Measurements from ENCODE around the gene CYB561D2. TPM values are rescaled to one million over a fixed set of nuclear protein-coding genes. Genes with fewer than 3 reads are reported as not detected.

CYB561D2 gene
- total and polyA plus RNA-seq, 10 of the 15 experiments (the other 5 are each of a cell fraction or from before 2014, with no cell fraction given): 7.6 to 39.2 (median 18.8) TPM

- TF ChIP-seq DPF2 (IDR thresholded peaks at IDR 0.05) (0 out of 2 replicates have a peak, but pooled peaks have one; percentile 57), PAX8 (IDR thresholded peaks at IDR 0.05) (no peak), CBX3 (IDR thresholded peaks at IDR 0.05; ENCODE audit: borderline replicate concordance, low read depth) (no peak), CREB1 (IDR thresholded peaks at IDR 0.05; ENCODE audit: low read depth) (peak; percentile 92), ZNF207 (IDR thresholded peaks at IDR 0.05; ENCODE audit: borderline replicate concordance) (no peak; the same call in 1 of the 2 replicates), JUND (IDR thresholded peaks at IDR 0.05; ENCODE audit: low read depth, low read length) (no peak), IRF5 (IDR thresholded peaks at IDR 0.05; ENCODE audit: borderline replicate concordance) (no peak), SMAD5 (IDR thresholded peaks at IDR 0.05; ENCODE audit: low read depth) (peak; percentile 55; the same call in 1 of the 2 replicates), MAX (IDR thresholded peaks at IDR 0.05; ENCODE audit: low read depth, low read length) (peak; percentile 81), BMI1 (IDR thresholded peaks at IDR 0.05; ENCODE audit: borderline replicate concordance) (peak; percentile 44; the same call in 1 of the 2 replicates), ATF7 (IDR thresholded peaks at IDR 0.05; ENCODE audit: low read depth) (no peak), CTCF (IDR thresholded peaks at IDR 0.05 in 2 of 3, conservative IDR thresholded peaks at IDR 0.05 in 1 of 3; ENCODE audit: control insufficient read depth in 2 of 3, extremely low read depth in 1 of 3, insufficient read depth in 1 of 3, low read depth in 3 of 3, low read length in 3 of 3) (no peak), TCF12 (IDR thresholded peaks at IDR 0.05; ENCODE audit: low read depth, low read length) (no peak; the same call in 1 of the 2 replicates), TARDBP (IDR thresholded peaks at IDR 0.05; ENCODE audit: borderline replicate concordance) (no peak), ETV6 (conservative IDR thresholded peaks at IDR 0.05 in 1 of 2, IDR thresholded peaks at IDR 0.05 in 1 of 2; ENCODE audit: borderline replicate concordance in 1 of 2, low read depth in 1 of 2) (no peak), SRF (IDR thresholded peaks at IDR 0.05; ENCODE audit: low read depth in 2 of 2, low read length in 2 of 2) (no peak; a peak in 1 of 4 replicates), USF1 (IDR thresholded peaks at IDR 0.05; ENCODE audit: borderline replicate concordance, extremely low read length, insufficient read depth, low read depth, low read length) (no peak), ZBED1 (IDR thresholded peaks at IDR 0.05; ENCODE audit: borderline replicate concordance) (no peak), POLR2AphosphoS5 (IDR thresholded peaks at IDR 0.05; ENCODE audit: low read length) (peak; percentile 79), SUZ12 (IDR thresholded peaks at IDR 0.05; ENCODE audit: unreplicated experiment) (no peak), CHD4 (IDR thresholded peaks at IDR 0.05) (no peak)
- TF ChIP-seq, protein P1, sequence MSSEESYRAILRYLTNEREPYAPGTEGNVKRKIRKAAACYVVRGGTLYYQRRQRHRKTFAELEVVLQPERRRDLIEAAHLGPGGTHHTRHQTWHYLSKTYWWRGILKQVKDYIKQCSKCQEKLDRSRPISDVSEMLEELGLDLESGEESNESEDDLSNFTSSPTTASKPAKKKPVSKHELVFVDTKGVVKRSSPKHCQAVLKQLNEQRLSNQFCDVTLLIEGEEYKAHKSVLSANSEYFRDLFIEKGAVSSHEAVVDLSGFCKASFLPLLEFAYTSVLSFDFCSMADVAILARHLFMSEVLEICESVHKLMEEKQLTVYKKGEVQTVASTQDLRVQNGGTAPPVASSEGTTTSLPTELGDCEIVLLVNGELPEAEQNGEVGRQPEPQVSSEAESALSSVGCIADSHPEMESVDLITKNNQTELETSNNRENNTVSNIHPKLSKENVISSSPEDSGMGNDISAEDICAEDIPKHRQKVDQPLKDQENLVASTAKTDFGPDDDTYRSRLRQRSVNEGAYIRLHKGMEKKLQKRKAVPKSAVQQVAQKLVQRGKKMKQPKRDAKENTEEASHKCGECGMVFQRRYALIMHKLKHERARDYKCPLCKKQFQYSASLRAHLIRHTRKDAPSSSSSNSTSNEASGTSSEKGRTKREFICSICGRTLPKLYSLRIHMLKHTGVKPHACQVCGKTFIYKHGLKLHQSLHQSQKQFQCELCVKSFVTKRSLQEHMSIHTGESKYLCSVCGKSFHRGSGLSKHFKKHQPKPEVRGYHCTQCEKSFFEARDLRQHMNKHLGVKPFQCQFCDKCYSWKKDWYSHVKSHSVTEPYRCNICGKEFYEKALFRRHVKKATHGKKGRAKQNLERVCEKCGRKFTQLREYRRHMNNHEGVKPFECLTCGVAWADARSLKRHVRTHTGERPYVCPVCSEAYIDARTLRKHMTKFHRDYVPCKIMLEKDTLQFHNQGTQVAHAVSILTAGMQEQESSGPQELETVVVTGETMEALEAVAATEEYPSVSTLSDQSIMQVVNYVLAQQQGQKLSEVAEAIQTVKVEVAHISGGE (CRISPR knock-in tag; IDR thresholded peaks at IDR 0.05): no peak
Measured at GRCh38 chr3:50327943-50328691, 22.5 kb upstream of the CYB561D2 start, which contains the start of gene TUSC2 (continued).

Measured in GM12878 (cell line).